ENCODE measurements around the gene DTX3L. TPM values are rescaled to one million over a fixed set of nuclear protein-coding genes. Genes with fewer than 3 reads are reported as not detected.

DTX3L gene
- 10 to 100 TPM; 30.4 to 65.2 TPM for total RNA-seq

- peaks cover 40 to 72% of the 10 kb centered on the region in 2 donors for H3K36me3 Mint-ChIP-seq
- ATAC-seq (peak; percentile 90 to 93), DNase-seq (ENCODE audit: low spot score in 2 of 2) (peak; percentile 81 to 86)
- peak within 1 kb of the TSS; percentile 97 to 100 for H3K27ac Mint-ChIP-seq
- H3K9me3 Mint-ChIP-seq: no peaks in the 10 kb centered on the region
Measured at GRCh38 chr3:122564155-122564912, at the start of gene DTX3L, which contains the start of gene PARP9. TSS of gene DTX3L (plus strand) at chr3:122564338. CDS start at chr3:122564427, 89 bp downstream. TSS of gene PARP9 (minus strand) at chr3:122564300. CDS start at chr3:122559620, 4,680 bp downstream.

GRCh38 chr3:122515020-122515468 is 49.1 kb upstream of the DTX3L start:
- DNase-seq (ENCODE audit: low spot score in 2 of 2) (no peak), ATAC-seq (no peak)
- Mint-ChIP-seq H3K9me3 (no peaks in the 10 kb centered on the region), H3K27ac (peak overlapping the region in 1 of 2 donors; percentile 77), H3K36me3 (peaks cover 2 to 13% of the 10 kb centered on the region in 2 donors)

DNA sequence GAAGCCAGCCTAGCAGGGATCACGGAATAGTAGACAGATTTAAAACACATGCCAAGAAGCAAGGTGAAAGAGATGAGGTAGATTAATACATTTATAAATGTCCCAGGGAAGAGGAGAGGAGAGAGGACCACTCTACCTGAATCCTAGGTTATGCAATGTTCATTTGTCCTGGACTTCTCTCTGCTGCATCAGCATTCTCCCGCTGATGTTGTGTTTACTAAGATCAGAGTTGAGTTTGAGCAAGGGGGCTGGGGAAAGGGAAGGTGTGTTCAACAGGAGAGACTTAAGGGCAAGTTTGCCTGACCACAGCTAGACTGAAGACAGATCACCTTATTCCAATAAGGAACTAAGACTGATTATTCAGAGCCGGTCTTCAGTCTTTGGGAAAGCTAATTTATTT is 48.3 kb upstream of the DTX3L start:
- H3K9me3 Mint-ChIP-seq: peaks cover 0 to 3% of the 10 kb centered on the region in 2 donors
- DNase-seq (ENCODE audit: low spot score in 2 of 2) (no peak), ATAC-seq (no peak)
- H3K36me3 Mint-ChIP-seq: peaks cover 0 to 8% of the 10 kb centered on the region in 2 donors
- H3K27ac Mint-ChIP-seq: no peak overlapping the region

DNA sequence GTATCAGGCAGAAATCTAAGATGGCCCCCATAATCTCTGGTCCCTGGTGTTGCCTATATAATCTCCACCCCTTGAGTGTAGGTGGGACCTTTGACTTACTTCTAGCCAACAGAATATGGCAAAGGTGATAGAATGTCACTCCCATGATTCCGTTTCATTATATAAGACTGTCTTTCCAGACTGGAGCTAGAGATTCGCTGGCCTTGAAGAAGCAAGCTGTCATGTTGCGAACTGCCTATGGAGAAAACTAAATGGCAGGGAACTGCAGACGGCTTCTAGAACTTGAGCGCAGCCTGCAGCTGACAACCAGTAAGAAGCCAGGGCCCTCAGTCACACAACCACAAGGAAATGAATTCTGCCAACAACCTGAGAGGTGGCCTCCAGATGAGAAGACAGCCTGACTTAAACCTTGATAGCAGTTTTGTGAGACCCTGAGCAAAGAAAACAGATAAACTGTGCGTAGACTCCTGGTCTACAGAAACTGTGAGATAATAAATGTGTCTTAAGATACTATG is 47.2 kb upstream of the DTX3L start:
- Mint-ChIP-seq H3K27ac (no peak overlapping the region), H3K36me3 (no peaks in the 10 kb centered on the region), H3K9me3 (peaks cover 0 to 4% of the 10 kb centered on the region in 2 donors)
- DNase-seq (ENCODE audit: low spot score in 2 of 2) (no peak), ATAC-seq (no peak)

- Mint-ChIP-seq H3K9me3 (peaks cover 0 to 4% of the 10 kb centered on the region in 2 donors), H3K27ac (no peak overlapping the region), H3K36me3 (no peaks in the 10 kb centered on the region)
- no peak for DNase-seq (ENCODE audit: low spot score in 2 of 2)
- no peak for ATAC-seq
Measured at GRCh38 chr3:122519693-122520092, 44.4 kb upstream of the DTX3L start.

- Mint-ChIP-seq H3K9me3 (peaks cover 0 to 4% of the 10 kb centered on the region in 2 donors), H3K36me3 (no peaks in the 10 kb centered on the region), H3K27ac (no peak overlapping the region)
- ATAC-seq (no peak), DNase-seq (ENCODE audit: low spot score in 2 of 2) (no peak)
Measured at GRCh38 chr3:122520861-122521260, 43.3 kb upstream of the DTX3L start.

DNA sequence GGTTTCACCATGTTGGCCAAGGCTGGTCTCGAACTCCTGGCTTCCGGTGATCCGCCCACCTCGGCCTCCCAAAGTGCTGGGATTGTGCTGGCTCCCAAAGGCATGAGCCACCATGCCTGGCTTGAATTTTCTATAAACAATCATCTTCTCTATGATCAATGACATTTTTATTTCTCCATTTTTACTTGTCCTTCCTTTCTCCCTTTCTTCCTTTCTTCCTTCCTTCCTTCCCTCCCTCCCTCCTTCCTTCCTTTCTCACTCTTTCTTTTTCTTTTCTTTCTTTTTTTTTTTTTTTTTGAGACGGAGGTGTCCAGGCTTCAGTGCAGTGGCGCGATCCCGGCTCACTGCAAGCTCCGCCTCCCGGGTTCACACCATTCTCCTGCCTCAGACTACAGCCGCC is 40.8 kb upstream of the DTX3L start:
- Mint-ChIP-seq H3K9me3 (peaks cover 0 to 4% of the 10 kb centered on the region in 2 donors), H3K27ac (peak overlapping the region in 1 of 2 donors; percentile 51), H3K36me3 (no peaks in the 10 kb centered on the region)
- ATAC-seq (no peak), DNase-seq (ENCODE audit: low spot score in 2 of 2) (no peak)

- ATAC-seq (no peak), DNase-seq (ENCODE audit: low spot score in 2 of 2) (no peak)
- no peaks in the 10 kb centered on the region for H3K9me3 Mint-ChIP-seq
- no peak overlapping the region for H3K27ac Mint-ChIP-seq
- H3K36me3 Mint-ChIP-seq: peaks cover 20 to 41% of the 10 kb centered on the region in 2 donors
Measured at GRCh38 chr3:122530164-122530563, 34.0 kb upstream of the DTX3L start.

GRCh38 chr3:122533480-122533879 is 30.7 kb upstream of the DTX3L start:
- DNase-seq (ENCODE audit: low spot score in 2 of 2) (no peak), ATAC-seq (peak; percentile 11 to 30)
- H3K36me3 Mint-ChIP-seq: peaks cover 26 to 62% of the 10 kb centered on the region in 2 donors
- peak overlapping the region; percentile 70 to 96 for H3K27ac Mint-ChIP-seq
- H3K9me3 Mint-ChIP-seq: no peaks in the 10 kb centered on the region

DNA sequence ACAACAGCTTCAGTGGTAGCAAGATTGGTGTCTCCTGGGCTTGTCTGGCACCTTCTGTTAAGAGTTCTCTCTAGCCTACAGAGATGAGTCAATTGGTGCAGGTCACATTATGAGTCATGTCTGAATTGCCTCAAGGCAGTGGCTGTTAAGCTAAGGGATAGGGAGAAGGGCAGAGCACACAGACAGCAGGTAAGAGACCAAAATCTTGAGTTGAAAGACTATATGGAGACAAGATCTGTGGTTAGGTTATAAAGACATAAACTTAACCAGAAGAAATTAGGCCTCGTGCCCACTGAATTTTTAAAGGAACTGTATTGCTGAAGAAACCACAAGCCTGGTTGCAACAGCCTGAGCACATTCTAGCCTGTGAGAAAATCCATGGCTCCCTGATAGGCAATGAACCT is 30.2 kb upstream of the DTX3L start:
- H3K36me3 Mint-ChIP-seq: peaks cover 26 to 64% of the 10 kb centered on the region in 2 donors
- peak overlapping the region in 1 of 2 donors; percentile 70 for H3K27ac Mint-ChIP-seq
- DNase-seq (ENCODE audit: low spot score in 2 of 2) (peak; percentile 56 to 62), ATAC-seq (peak; percentile 98 to 99)
- no peaks in the 10 kb centered on the region for H3K9me3 Mint-ChIP-seq

DNA sequence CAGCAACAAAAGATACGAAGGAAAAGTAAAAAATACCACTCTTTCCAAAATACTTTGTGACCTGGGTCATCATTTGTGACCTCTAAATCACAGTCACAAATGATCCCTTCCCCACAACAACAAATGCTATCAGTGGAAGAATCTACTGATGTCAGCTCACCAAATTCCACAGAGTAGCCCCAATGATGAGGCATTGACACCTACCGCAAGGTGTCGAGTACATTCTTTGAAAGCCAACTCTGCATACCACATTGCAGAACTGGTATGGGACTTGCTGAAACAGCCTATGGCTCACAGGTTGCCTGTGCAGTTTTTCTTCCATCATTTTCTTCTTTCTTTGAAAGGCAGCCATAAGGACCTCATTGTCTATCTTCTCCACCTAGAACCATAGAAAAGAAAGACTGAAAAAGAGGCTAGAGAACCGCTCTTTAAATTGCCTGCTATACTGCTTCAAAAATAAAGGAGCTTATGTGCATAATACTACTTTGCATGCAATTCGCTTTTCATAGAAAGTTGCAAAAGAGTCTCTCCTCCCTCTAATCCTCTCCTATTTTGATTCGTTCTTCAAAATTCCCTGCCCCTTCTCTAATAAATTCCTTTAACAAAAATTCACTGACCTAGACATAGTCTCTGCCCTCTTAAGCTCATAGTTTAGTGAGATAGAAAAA is 28.0 kb upstream of the DTX3L start:
- Mint-ChIP-seq H3K36me3 (peaks cover 29 to 70% of the 10 kb centered on the region in 2 donors), H3K9me3 (no peaks in the 10 kb centered on the region), H3K27ac (peak overlapping the region in 1 of 2 donors; percentile 5)
- DNase-seq (ENCODE audit: low spot score in 2 of 2) (no peak), ATAC-seq (no peak)

- DNase-seq (ENCODE audit: low spot score in 2 of 2) (no peak), ATAC-seq (no peak)
- H3K36me3 Mint-ChIP-seq: peaks cover 29 to 69% of the 10 kb centered on the region in 2 donors
- H3K27ac Mint-ChIP-seq: no peak overlapping the region
- no peaks in the 10 kb centered on the region for H3K9me3 Mint-ChIP-seq
Measured at GRCh38 chr3:122536632-122537001, 27.5 kb upstream of the DTX3L start.

DNA sequence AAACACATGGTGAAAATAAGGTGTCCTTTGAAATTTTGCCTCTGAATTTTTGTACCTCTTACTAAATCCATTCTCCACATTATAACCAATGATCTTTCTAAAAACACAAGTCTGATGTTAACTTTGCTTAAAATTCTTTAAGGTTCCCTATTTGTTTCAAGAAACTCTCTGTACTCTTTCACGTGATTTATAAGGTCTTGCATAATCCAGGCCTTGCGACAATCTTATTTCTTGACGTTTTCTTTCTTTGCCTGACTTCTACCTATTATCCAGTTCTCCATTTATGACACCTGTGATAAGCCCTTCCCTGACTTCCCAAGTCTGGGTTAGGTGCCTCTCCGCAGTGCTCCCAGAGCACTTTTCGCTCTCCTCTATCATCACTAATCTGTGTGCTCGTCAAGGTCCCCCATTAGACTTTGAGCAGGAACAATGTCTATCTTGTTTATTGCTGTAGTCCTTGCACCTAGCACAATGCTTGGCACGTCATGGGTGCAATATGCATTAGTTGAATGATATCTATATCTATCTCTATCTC is 25.1 kb upstream of the DTX3L start:
- DNase-seq (ENCODE audit: low spot score in 2 of 2) (no peak), ATAC-seq (no peak)
- Mint-ChIP-seq H3K27ac (no peak overlapping the region), H3K36me3 (peaks cover 13 to 56% of the 10 kb centered on the region in 2 donors), H3K9me3 (no peaks in the 10 kb centered on the region)

GRCh38 chr3:122546151-122546550 is 18.0 kb upstream of the DTX3L start:
- Mint-ChIP-seq H3K9me3 (no peaks in the 10 kb centered on the region), H3K36me3 (peaks cover 7 to 38% of the 10 kb centered on the region in 2 donors), H3K27ac (no peak overlapping the region)
- ATAC-seq (no peak), DNase-seq (ENCODE audit: low spot score in 2 of 2) (no peak)

DNA sequence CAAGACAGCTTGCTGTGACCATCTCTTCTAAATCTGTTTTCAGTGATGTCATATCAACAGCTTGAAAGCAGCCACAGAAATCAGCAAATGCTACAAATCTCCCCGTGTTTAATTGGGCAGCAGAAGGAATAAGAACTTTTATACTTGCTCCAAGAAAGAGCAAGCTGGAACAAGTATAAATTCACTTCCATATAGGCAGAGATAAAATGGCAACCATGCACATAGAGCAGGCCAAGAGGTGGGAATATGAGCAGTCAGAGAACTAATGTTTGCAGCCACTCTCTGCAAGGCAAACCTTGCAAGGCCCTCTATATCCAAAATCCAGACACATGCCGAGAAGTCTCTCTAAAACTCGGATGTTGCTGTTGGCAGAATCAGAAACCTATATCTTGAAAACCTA is 16.1 kb upstream of the DTX3L start:
- DNase-seq (ENCODE audit: low spot score in 2 of 2) (no peak), ATAC-seq (no peak)
- Mint-ChIP-seq H3K36me3 (peaks cover 9 to 48% of the 10 kb centered on the region in 2 donors), H3K9me3 (no peaks in the 10 kb centered on the region), H3K27ac (peak overlapping the region in 1 of 2 donors; percentile 1)

DNA sequence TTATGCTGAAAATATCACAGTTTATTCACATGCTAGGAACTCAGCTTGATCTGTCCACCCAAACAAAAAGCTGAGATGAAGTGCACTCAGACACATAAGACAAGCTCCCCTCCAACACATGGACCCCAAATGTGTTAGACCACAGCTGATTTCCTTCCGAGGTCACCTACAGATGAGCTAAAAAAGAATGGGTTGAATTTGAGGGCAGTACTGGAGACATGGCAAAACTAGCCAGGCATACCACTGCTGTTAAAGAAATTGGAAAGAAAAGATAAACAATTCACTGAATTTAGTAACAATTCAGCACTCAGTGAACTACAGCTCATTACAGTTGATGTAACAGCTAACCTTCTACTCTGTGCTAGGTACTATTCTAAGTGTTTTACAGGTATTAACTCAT is 15.5 kb upstream of the DTX3L start:
- peaks cover 13 to 52% of the 10 kb centered on the region in 2 donors for H3K36me3 Mint-ChIP-seq
- H3K27ac Mint-ChIP-seq: peak overlapping the region in 1 of 2 donors; percentile 69
- no peak for ATAC-seq
- no peaks in the 10 kb centered on the region for H3K9me3 Mint-ChIP-seq
- no peak for DNase-seq (ENCODE audit: low spot score in 2 of 2)

GRCh38 chr3:122553171-122553570 is 11.0 kb upstream of the DTX3L start:
- Mint-ChIP-seq H3K9me3 (no peaks in the 10 kb centered on the region), H3K36me3 (peaks cover 27 to 50% of the 10 kb centered on the region in 2 donors), H3K27ac (no peak overlapping the region)
- DNase-seq (ENCODE audit: low spot score in 2 of 2): no peak
- ATAC-seq: no peak

All from activated naive CD4-positive, alpha-beta T cell treated with anti-CD3 and anti-CD28 coated beads, Interleukin-2, amount 50 U/mL, for 72 hours (primary cell).